Keratinocyte (primary cell): ENCODE data around the gene FBXO31. TPM values are rescaled to one million over a fixed set of nuclear protein-coding genes. Genes with fewer than 3 reads are reported as not detected.

Experiments used
- DNase-seq: peaks from one replicate; pipeline ENCODE4 v3.0.0-alpha.2; 2011; ENCODE audit warnings: low read depth, missing footprints, low spot score
- FAIRE-seq: peaks from 2 replicates; lab custom pipeline; 2011; peaks lifted over from hg19 to GRCh38; lab: Jason Lieb, UNC
- H2AFZ ChIP-seq: 2 replicates; pipeline ENCODE4 v1.6.0; 2012; ENCODE audit warnings: low read length, control low read depth, inconsistent platforms; ENCODE audit not compliant: control insufficient read depth
- H3K27ac ChIP-seq: 2 replicates; pipeline ENCODE4 v1.5.1; 2011; ENCODE audit warnings: low read length; ENCODE audit not compliant: control insufficient read depth, insufficient read depth
- H3K27me3 ChIP-seq: 3 replicates; pipeline ENCODE4 v1.6.0; 2011; ENCODE audit warnings: low read length; ENCODE audit not compliant: control insufficient read depth, insufficient read depth; ENCODE audit errors: extremely low read depth
- H3K36me3 ChIP-seq, 2 experiments: 2 replicates in 1 of 2; 3 replicates in 1 of 2; pipeline ENCODE4 v1.5.1; 2011; ENCODE audit warnings: low read length in 2 of 2, mild to moderate bottlenecking in 1 of 2; ENCODE audit not compliant: control insufficient read depth in 2 of 2, insufficient read depth in 2 of 2; ENCODE audit errors: extremely low read depth in 1 of 2
- H3K4me1 ChIP-seq: 3 replicates; pipeline ENCODE4 v1.5.1; 2011; ENCODE audit warnings: low read length; ENCODE audit not compliant: control insufficient read depth, insufficient read depth; ENCODE audit errors: extremely low read depth
- H3K4me2 ChIP-seq: 3 replicates; pipeline ENCODE4 v1.6.0; 2011; ENCODE audit warnings: low read depth, low read length; ENCODE audit not compliant: control insufficient read depth, insufficient read depth; ENCODE audit errors: extremely low read depth
- H3K4me3 ChIP-seq, 3 experiments: fragments of 200-600 bp in 1 of 3; sonication (generic) in 1 of 3; 2 replicates in 2 of 3; 3 replicates in 1 of 3; pipeline ENCODE4 v1.5.1; 2011 to 2016; ENCODE audit warnings: low read length in 3 of 3, mild to moderate bottlenecking in 3 of 3, control low read depth in 2 of 3, inconsistent platforms in 1 of 3, low read depth in 1 of 3, mixed read lengths in 1 of 3, mixed run types in 1 of 3, moderate library complexity in 1 of 3; ENCODE audit not compliant: control insufficient read depth in 2 of 3, insufficient read depth in 2 of 3; ENCODE audit errors: extremely low read depth in 1 of 3
- H3K79me2 ChIP-seq: 2 replicates; pipeline ENCODE4 v1.6.0; 2012; ENCODE audit warnings: low read length; ENCODE audit not compliant: control insufficient read depth, insufficient read depth
- H3K9ac ChIP-seq: 3 replicates; pipeline ENCODE4 v1.6.0; 2011; ENCODE audit warnings: low read length; ENCODE audit not compliant: control insufficient read depth, insufficient read depth; ENCODE audit errors: extremely low read depth
- H3K9me1 ChIP-seq: 3 replicates; pipeline ENCODE4 v1.6.0; 2011; ENCODE audit warnings: low read length; ENCODE audit not compliant: control insufficient read depth, insufficient read depth; ENCODE audit errors: extremely low read depth
- H3K9me3 ChIP-seq: 2 replicates; pipeline ENCODE4 v1.5.1; 2012; ENCODE audit warnings: low read depth, low read length; ENCODE audit not compliant: control insufficient read depth
- H4K20me1 ChIP-seq: 3 replicates; pipeline ENCODE4 v1.6.0; 2011; ENCODE audit warnings: low read length; ENCODE audit not compliant: control insufficient read depth, insufficient read depth; ENCODE audit errors: extremely low read depth
- EZH2 ChIP-seq: IDR thresholded peaks from one replicate; pipeline ENCODE4 v1.6.1; 2012; ENCODE audit warnings: inconsistent platforms, mild to moderate bottlenecking, low read length, moderate library complexity
- dilution Hi-C: fragments of 300-500 bp; cut with MboI; formaldehyde crosslinking; loops from one replicate; pipeline ENCODE4 v1.7.0; 2020; ENCODE audit warnings: low sequenced_read_pairs; ENCODE audit not compliant: extremely low pct_ligation_motif_present
- polyA plus RNA-seq, 5 experiments: library from polyadenylated mRNA; depleted of rRNA in 3 of 5; stranded (reverse) in 3 of 5; stranded (forward) in 1 of 5; unstranded in 1 of 5; fragments of >200 nt; gene quantifications; 1 replicate in 1 of 5; 2 replicates in 3 of 5; 3 replicates in 1 of 5; pipeline versions ENCODE4 v1.2.1 to v1.2.3, GENCODE V29; 2011 to 2012; ENCODE audit warnings: missing spikeins in 2 of 5, low read depth in 1 of 5, low replicate concordance in 1 of 5
- TF ChIP-seq, protein P1 (sequence below), 3 experiments: IDR thresholded peaks in 1 of 3; conservative IDR thresholded peaks in 1 of 3; optimal IDR thresholded peaks in 1 of 3; 2 replicates in 2 of 3; 3 replicates in 1 of 3; pipeline versions ENCODE3 to v1.5.1; 2011; ENCODE audit warnings: low read length in 3 of 3, mild to moderate bottlenecking in 3 of 3, moderate library complexity in 2 of 3, control low read depth in 1 of 3, inconsistent platforms in 1 of 3; ENCODE audit not compliant: insufficient read depth in 2 of 3; ENCODE audit errors: extremely low read depth in 1 of 3

The FBXO31 gene
- polyA plus RNA-seq, 1 donor (not counting 4 experiments of a cell fraction or from before 2014, with no cell fraction given): 17.0 TPM

DNA sequence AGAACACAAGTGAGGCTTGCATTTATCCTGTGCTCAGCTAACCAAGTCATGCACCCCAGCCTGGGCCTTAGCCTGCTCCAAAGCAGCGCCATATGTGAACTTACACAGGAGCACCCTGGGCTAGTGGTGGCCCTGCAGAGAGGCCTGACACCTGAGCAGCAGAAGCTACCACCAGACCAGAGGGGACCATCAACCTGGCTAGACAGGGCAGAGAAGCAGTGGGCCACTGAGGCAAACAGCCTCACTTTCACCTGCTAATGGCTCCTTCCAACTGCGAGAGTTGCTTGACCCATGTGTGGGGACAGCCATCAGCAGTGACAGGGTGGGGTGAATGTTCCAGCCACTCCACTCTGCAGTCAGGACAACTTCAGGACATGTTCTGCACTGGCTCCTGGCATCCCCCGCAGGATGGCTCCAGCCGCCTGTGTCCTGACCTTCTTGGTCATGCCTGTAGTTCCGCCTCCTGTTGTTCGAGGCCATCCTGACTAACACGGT, 63.5 kb downstream of the FBXO31 start:
- Histone ChIP-seq H3K27ac (no peak overlapping the region), H3K9me3 (no peaks in the 10 kb centered on the region), H3K9ac (no peak overlapping the region), H3K4me2 (no peak overlapping the region), H2AFZ (no peak overlapping the region), H3K9me1 (no peaks in the 10 kb centered on the region), H3K79me2 (peaks cover 16% of the 10 kb centered on the region), H4K20me1 (peaks cover 3% of the 10 kb centered on the region), H3K4me3 (no peak overlapping the region), H3K36me3 (peaks cover 0 to 6% of the 10 kb centered on the region in 2 experiments), H3K27me3 (no peaks in the 10 kb centered on the region), H3K4me1 (peaks cover 7% of the 10 kb centered on the region)
- TF ChIP-seq, protein P1, sequence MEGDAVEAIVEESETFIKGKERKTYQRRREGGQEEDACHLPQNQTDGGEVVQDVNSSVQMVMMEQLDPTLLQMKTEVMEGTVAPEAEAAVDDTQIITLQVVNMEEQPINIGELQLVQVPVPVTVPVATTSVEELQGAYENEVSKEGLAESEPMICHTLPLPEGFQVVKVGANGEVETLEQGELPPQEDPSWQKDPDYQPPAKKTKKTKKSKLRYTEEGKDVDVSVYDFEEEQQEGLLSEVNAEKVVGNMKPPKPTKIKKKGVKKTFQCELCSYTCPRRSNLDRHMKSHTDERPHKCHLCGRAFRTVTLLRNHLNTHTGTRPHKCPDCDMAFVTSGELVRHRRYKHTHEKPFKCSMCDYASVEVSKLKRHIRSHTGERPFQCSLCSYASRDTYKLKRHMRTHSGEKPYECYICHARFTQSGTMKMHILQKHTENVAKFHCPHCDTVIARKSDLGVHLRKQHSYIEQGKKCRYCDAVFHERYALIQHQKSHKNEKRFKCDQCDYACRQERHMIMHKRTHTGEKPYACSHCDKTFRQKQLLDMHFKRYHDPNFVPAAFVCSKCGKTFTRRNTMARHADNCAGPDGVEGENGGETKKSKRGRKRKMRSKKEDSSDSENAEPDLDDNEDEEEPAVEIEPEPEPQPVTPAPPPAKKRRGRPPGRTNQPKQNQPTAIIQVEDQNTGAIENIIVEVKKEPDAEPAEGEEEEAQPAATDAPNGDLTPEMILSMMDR (optimal IDR thresholded peaks at IDR 0.05 in 1 of 3, IDR thresholded peaks at IDR 0.05 in 1 of 3, conservative IDR thresholded peaks at IDR 0.05 in 1 of 3; ENCODE audit: extremely low read depth in 1 of 3, insufficient read depth in 2 of 3, low read length in 3 of 3): no peak
- TF ChIP-seq EZH2: no peak
- DNase-seq (no peak), FAIRE-seq (no peak)
- dilution Hi-C loops: no loop called here

DNA sequence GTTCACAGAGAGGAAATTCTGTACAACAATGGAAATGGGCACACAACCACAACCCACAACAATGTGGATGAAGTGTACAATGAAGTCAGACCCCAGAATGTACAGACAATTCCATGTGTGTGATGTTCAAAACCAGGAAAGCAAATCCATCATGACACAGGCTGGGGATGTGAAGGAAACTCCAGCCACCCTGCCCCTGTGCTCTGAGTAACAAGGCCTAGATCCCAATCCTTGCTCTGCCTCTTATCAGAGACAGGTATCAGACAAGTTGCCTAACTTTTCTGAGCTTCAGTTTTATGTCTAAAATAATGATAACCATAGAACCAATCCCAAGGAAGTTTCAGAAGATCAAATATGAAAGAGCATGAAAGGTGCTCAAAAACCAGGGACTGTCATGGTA, 64.6 kb downstream of the FBXO31 start:
- Histone ChIP-seq H3K9me3 (no peaks in the 10 kb centered on the region), H3K9ac (no peak overlapping the region), H3K9me1 (no peaks in the 10 kb centered on the region), H3K4me1 (peaks cover 7% of the 10 kb centered on the region), H3K79me2 (peaks cover 16% of the 10 kb centered on the region), H3K27me3 (no peaks in the 10 kb centered on the region), H2AFZ (no peak overlapping the region), H4K20me1 (peaks cover 3% of the 10 kb centered on the region), H3K27ac (no peak overlapping the region), H3K4me2 (peak overlapping the region; percentile 96), H3K4me3 (no peak overlapping the region), H3K36me3 (peaks cover 0 to 6% of the 10 kb centered on the region in 2 experiments)
- FAIRE-seq: no peak
- no peak for DNase-seq
- dilution Hi-C loops: no loop called here
- no peak for TF ChIP-seq EZH2
- TF ChIP-seq, protein P1 (optimal IDR thresholded peaks at IDR 0.05 in 1 of 3, IDR thresholded peaks at IDR 0.05 in 1 of 3, conservative IDR thresholded peaks at IDR 0.05 in 1 of 3; ENCODE audit: extremely low read depth in 1 of 3, insufficient read depth in 2 of 3, low read length in 3 of 3): no peak
